BJ (cell line): Measurements from ENCODE around the gene ATG9A. TPM values are rescaled to one million over a fixed set of nuclear protein-coding genes. Genes with fewer than 3 reads are reported as not detected.

ENCODE experiments used
- CTCF ChIA-PET: fragments of 350-600 bp; formaldehyde crosslinking; extraction: SDS; loops from one replicate; lab custom pipeline; 2021; ENCODE audit warnings: antibody characterized with exemption, inconsistent platforms; lab: Yijun Ruan, JAX
- POLR2A ChIA-PET: fragments of 300-600 bp; sonication (Branson Sonifier 250); formaldehyde crosslinking; extraction: SDS; loops from one replicate; lab custom pipeline; 2021; ENCODE audit warnings: antibody characterized with exemption; lab: Charles Lee
- DNase-seq: peaks from one replicate; pipeline ENCODE4 v3.0.0-alpha.2; 2011; ENCODE audit warnings: low read depth
- H3K27me3 ChIP-seq: 2 replicates; pipeline ENCODE4 v1.6.0; 2011; ENCODE audit warnings: low read length; ENCODE audit not compliant: control insufficient read depth, insufficient read depth
- H3K36me3 ChIP-seq: 2 replicates; pipeline ENCODE4 v1.5.1; 2011; ENCODE audit warnings: low read length; ENCODE audit not compliant: control insufficient read depth, insufficient read depth
- H3K4me3 ChIP-seq: 2 replicates; pipeline ENCODE4 v1.5.1; 2011; ENCODE audit warnings: low read depth, mild to moderate bottlenecking, control low read depth, low read length
- polyA plus RNA-seq: library from polyadenylated mRNA; depleted of rRNA; stranded (reverse); fragments of >200 nt; gene quantifications from 2 replicates; pipeline ENCODE4 v1.2.3, GENCODE V29; 2011
- TF ChIP-seq, protein P1 (sequence below): IDR thresholded peaks from 2 replicates; pipeline ENCODE4 v1.5.1; 2011; ENCODE audit warnings: low read depth, mild to moderate bottlenecking, control low read depth, inconsistent platforms, low read length, moderate library complexity; ENCODE audit not compliant: insufficient read depth

Gene ATG9A
- polyA plus RNA-seq, 1 experiment, result 132 TPM

DNA sequence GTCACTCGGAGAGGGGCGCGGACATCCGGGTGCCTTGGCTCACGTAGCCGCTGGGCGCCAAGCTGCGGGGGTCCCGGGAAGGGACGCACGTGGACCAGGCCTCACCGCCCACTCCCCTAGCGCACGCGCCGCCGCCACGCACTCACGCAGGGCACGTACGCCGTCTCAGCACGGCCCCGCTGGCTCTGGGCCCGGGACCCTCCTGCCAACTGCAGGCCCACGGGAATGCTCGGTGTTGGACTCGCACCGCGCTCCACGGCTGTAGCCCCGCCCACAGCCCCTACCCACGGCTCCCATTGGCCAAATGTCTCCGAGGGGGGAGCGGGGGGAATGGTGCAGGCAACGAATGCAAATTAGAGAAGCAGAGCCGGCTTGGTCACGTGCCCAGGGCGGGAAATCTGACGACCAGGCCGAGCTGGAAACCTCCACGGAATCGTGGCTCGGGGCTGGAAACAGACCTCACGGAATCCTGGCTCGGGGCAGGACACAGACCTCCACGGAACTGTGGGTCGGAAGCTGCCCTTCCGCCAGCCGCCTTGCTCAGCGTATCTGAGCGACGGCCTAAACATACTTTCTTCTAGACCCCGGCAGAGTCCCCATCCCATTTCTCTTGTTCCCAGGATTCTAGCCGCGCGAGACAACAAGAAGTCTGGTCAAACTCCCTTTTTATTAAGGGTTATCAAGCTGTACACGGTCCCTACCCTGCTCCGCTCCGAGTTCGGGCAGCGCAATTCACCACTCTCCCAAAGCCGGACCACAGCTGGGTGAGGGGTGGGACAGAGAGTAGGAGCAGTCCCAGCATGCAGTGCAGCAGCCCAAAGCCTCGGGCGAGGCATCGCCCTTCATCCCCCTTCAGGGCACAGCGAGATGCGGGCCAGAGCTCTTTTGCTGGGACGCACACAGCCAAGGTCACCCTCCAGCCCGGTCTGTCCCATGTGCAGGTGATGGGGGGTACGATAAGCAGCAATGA is 10.4 kb downstream of the ATG9A start, which contains the start of gene ABCB6:
Gene ABCB6 (minus strand): TSS at position 227 of the 970 bp plus-strand sequence. CDS start 285 bp downstream, outside the sequence.
- Histone ChIP-seq H3K36me3 (peaks cover 42% of the 10 kb centered on the region), H3K4me3 (peak within 1 kb of the TSS; percentile 43), H3K27me3 (no peaks in the 10 kb centered on the region)
- TF ChIP-seq, protein P1, sequence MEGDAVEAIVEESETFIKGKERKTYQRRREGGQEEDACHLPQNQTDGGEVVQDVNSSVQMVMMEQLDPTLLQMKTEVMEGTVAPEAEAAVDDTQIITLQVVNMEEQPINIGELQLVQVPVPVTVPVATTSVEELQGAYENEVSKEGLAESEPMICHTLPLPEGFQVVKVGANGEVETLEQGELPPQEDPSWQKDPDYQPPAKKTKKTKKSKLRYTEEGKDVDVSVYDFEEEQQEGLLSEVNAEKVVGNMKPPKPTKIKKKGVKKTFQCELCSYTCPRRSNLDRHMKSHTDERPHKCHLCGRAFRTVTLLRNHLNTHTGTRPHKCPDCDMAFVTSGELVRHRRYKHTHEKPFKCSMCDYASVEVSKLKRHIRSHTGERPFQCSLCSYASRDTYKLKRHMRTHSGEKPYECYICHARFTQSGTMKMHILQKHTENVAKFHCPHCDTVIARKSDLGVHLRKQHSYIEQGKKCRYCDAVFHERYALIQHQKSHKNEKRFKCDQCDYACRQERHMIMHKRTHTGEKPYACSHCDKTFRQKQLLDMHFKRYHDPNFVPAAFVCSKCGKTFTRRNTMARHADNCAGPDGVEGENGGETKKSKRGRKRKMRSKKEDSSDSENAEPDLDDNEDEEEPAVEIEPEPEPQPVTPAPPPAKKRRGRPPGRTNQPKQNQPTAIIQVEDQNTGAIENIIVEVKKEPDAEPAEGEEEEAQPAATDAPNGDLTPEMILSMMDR, result no peak
- POLR2A ChIA-PET, result interaction anchor here (0.8 kb wide), 1 partner anchor 12 kb away, joined by 3 read pairs; the partner anchor contains the start of gene ZFAND2B
- peak; percentile 54 for DNase-seq
- CTCF ChIA-PET, result interaction anchor here (0.7 to 2.3 kb wide), 10 partner anchors 9 to 1662 kb away, joined by 3 to 13 read pairs (median 3); partner anchors contain the start of genes DNAJB2 and NHEJ1

DNA sequence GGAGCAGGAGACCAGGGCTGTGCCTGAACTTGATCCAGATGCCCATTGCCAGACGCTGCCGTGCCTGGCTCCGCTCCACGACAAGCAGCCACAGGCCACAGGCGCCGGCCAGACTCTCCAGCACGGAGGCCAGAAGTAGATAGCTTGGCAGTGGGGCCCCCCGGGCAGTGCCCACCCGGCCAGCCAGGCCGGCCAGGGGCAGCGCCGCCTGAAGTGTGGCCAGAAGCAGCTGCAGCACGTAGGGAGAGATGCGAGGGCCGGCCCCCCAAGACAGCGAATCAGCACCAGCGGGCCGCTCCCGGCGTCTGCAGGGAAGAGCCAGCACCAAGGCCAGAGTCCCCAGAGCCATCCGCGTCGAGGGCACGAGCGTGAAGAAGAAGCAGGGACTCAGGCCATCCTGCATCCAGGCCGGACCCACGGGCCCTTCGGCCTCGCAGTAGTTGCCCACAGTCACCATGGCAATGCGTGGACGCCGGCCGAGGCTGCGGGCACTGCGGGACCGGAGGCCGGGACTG is 11.2 kb downstream of the ATG9A start:
- DNase-seq, result no peak
- Histone ChIP-seq H3K4me3 (peak overlapping the region; percentile 43), H3K27me3 (no peaks in the 10 kb centered on the region), H3K36me3 (peaks cover 37% of the 10 kb centered on the region)
- POLR2A ChIA-PET, result interaction anchor here (0.6 kb wide), 2 partner anchors 9 to 10 kb away, joined by 3 read pairs; no protein-coding TSS in a partner anchor
- TF ChIP-seq, protein P1, result no peak
- CTCF ChIA-PET, result interaction anchor here (0.7 to 2.3 kb wide), 12 partner anchors 9 to 1663 kb away, joined by 3 to 13 read pairs (median 4); partner anchors contain the start of gene NHEJ1

DNA sequence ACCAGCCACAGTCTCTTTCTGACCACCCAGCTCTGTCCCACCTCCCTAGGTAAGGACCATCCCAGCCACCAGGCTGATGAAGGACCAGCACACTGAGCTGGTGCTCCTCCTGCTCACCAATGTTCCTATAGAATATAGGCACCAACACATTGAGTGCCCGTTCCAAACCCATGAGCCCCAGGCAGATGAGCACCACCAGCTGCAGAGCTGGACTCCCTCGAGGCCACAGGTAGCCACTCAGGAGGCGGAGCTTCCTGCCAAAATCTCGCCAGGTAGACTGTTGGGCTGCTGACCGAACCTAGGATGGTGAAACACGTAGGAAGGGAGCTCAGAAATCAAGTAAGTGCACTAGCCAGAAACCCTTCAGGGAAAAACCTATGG is 12.9 kb downstream of the ATG9A start:
- TF ChIP-seq, protein P1, result no peak
- POLR2A ChIA-PET, result no interaction called here
- Histone ChIP-seq H3K36me3 (peaks cover 29% of the 10 kb centered on the region), H3K27me3 (no peaks in the 10 kb centered on the region), H3K4me3 (no peak overlapping the region)
- DNase-seq, result no peak
- CTCF ChIA-PET, result interaction anchor here (0.9 to 2.1 kb wide), 7 partner anchors 10 to 79 kb away, joined by 3 to 11 read pairs (median 4); partner anchors contain the start of genes DNAJB2, GLB1L, STK16 and ZFAND2B

DNA sequence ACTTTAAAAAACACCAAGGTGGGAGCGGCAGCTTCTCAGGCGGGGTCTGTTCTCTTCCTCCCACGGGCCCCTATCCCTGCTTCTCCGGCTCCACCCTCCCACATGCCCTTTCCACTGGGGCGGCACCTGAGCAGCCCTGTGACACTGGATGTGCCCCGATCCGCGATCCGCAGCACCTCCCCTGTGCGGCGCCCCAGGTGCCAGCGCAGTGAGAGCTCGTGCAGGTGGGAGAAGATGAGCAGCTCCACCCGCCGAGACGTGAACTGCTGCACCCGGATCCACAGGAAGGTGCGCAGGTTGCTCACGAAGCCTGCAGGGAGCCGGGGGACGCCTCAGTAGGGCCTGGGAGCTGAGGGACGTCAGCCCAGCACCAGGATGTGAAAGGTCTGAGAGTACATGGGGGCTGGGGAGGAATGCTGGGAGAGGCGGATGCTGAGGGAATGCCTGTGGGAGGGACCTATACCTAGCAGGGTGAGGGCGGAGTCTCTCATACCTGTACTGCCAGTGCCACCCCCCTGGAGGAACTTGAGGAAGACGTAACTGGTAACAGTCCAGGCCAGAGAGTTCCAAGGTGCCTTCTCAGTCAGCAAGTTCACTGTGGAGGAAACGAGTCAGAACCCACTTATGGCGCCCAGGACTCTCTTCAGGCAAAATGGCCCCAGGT is 13.4 kb downstream of the ATG9A start:
- DNase-seq, result no peak
- H3K27me3 ChIP-seq, result no peaks in the 10 kb centered on the region
- CTCF ChIA-PET, result interaction anchor here (0.7 to 2.1 kb wide), 6 partner anchors 9 to 79 kb away, joined by 3 to 11 read pairs (median 4); partner anchors contain the start of genes DNAJB2 and ZFAND2B

More for the DNA sequence above, 13.4 kb downstream of the ATG9A start:
- TF ChIP-seq, protein P1, result no peak
- Histone ChIP-seq H3K36me3 (peaks cover 26% of the 10 kb centered on the region), H3K4me3 (no peak overlapping the region)
- POLR2A ChIA-PET, result no interaction called here
